GM21381 (cell line): ENCODE results near the gene SRMS.

ENCODE experiments used
- ATAC-seq: cut with Tn5 transposase; IDR thresholded peaks from one replicate; pipeline ENCODE4 v1.9.1; 2021; ENCODE audit warnings: mild to moderate bottlenecking, moderate library complexity; ENCODE audit not compliant: unreplicated experiment

SRMS gene

DNA sequence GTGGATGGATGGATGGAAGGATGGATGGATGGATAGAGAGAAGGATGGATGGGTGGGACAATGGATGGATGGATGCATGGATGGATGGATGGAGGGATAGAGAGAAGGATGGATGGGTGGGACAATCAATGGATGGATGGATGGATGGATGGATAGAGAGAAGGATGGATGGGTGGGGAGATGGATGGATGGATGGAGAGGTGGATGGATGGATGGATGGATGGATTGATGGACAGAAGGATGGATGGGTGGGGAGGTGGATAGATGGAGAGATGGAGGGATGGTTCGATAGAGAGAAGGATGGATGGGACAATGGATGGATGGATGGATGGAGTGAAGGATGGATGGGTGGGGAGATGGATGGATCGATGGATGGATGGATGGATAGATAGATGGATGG lies 55.0 kb downstream of the SRMS start:
- no peak for ATAC-seq

DNA sequence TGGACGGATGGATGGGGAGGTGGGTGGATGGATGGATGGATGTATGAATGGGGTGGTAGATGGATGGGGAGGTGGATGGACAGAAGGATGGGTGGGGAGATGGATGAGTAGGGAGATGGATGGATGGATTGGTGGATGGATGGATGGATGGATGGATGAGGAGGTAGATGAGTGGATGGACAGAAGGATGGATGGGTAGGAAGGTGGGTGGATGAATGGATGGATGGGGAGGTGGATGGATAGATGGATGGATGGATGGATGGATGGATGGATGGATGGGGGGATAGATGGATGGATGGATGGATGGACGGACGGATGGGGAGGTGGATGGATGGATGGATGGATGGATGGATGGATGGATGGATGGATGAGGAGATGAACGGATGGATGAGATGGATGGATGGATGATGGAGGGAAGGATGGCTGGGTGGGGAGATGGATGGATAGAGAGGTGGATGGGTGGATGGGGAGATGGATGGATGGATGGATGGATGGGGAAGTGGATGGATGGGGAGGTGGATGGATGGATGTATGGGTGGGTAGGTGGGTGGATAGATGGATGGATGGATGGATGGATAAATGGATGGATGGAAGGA lies 55.8 kb downstream of the SRMS start:
- ATAC-seq: no peak

GRCh38 chr20:63491078-63491477 lies 56.5 kb downstream of the SRMS start:
- ATAC-seq: no peak
